ENCODE results near the gene PDE6B.
"Not testable (repeated sequence)": the region's sequence is repeated elsewhere in the genome, so short reads cannot be mapped to it uniquely, and the experiment has no call there.

Gene PDE6B

GRCh38 chr4:624705-625590, at the start of gene PDE6B:
Gene PDE6B (plus strand): TSS chr4:625573. CDS start chr4:625627, 54 bp downstream.
- no peak for DNase-seq

DNA sequence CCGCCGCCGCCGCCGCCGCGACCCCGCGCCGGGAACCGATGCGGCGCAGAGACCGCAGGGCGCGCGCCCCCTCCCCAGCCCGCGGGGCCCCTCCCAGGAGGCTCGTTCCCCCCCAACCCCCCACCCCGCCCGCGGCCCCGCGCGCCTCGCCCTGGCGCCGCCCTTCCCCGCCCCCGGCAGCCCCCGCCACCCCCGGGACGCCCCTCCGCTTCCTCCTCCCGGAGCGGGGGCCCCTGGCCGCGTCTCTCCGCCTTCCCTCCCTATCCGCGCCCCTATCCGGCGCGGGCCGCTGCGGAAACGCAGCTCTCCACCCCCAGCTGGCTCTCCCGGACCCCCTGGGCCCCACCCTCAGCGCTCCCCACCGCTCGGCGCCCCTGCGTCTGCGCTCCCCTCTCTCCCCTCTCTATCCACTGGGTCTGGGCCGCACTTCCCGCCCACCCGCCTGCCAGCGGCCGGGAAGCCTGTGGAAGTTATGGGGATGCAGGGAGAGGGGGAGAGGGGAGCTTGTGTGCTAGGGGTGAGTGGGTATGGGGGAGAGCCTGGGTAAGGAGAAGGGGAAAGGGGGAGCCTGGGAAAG, 49.0 kb upstream of the PDE6B start, which contains the start of gene TMEM271:
Gene TMEM271, minus strand, starts transcription at position 51 of the 577 bp plus-strand sequence. CDS start 233 bp downstream, outside the sequence.
- DNase-seq: no peak

DNA sequence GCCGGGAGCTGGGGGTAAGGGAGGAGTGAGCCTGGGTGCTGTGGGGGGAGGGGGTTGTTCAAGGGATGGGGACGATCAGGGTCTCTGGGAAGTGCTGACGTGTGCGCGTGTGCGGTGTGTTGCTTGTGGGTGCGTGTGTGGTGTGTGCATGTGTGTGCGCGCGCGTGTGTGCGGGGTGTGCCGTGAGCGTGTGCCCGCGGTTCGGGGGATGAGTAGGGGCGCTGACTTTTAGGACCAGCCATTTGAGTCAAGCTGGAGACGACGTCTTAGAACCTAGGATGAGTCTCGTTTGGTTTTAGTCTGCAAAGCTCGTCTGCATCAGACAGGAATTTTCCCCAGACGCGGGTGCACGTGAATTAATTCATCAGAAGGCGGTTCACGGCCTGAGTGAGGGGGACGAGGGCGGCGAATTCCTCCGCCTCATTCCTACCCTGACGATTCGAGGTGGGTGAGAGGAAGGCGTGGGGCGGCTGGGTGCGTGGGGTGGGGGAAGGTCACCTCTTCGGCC, 48.3 kb upstream of the PDE6B start:
- no peak for DNase-seq

DNA sequence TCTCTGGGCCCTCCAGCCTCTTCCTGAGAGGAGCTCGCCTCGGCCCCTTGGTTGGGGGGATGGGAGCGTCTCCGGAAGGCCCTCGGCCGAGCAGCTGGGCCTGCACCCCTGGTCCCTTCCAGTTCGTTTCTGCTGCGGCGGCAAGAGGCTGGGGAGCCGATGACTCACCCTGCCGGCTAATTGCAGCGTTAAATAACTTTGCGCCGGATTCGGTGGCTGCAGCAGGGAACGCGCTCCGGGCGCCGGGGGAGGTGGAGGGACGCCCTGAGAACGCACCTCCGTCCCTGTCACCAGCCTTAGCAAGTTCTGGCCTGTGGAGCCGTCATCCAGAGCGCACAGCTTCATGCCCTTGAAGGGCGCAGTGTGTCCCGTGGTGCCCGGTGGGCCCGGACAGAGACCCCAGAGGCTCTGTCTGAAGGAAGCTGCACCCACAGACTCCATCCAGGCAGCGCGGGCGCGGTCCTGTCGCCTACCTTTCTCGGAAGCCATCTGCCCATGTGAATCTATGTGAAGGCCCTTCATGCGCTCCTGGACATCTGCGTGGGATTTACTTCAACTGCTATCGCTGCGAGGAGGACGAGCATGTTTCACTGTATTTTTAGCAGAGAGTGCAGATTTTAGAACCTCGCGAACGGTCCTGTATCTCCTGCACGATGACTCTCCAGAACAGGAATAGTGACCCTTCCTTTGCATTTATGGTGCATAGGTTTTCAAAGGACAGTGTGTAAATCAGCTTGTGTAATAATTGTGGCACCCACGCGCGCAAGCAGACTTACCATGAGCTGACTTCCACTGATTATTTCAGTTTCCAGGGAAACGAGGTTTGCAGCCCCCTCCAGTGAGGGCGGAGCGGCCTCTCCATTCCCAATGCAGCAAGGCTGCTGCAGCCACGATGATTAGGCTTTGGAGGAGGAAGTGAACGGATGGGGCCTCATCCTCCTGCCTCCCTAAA, 47.6 kb upstream of the PDE6B start:
- no peak for DNase-seq

DNA sequence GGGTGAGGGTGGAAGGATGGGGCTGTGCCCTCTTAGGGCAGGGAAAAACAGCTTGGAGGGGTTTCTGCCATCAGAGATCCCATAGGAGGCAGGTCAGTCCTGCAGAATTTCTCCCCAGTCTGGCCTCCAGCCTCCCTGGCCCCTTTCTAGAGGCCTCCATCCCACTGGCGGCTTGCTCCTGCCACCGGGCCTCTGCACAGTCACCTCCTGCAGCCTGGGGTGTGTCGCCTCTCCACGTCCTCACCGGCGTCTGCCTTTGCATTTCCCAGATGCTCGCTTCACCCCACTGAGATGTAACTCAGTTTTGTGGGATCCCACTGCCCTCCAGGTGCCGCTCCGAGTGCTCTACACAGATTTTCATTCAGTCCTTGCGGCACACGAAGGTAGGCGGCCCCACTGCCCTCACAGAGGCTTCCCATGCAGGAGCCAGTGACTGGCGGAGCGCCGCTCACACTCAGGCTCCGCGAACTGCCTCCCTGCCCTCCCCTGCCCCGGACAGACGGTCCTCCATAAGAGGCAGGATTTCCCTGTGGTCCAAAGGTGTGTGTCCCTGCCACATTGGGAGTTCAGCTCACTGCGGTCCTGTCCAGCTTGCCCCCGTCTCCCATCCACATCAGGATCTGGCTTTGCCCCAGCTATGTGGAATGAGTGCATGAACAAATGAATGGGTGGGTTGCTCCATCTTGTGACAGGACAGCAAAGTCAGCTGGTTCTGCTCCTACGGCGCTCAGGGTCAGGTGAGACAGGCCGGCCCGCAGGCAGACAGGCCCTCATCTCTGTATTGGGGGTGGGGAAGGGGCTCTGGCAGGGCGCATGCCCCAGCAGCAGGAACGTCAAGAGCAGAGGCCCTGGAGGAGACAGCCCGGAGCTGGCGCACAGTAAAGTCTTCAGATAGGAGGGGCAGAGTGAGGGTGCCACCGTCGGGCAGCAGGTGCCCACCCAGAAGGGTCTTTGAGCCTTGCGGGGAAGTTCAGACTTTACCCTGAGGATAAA, 46.6 kb upstream of the PDE6B start:
- DNase-seq: no peak

DNA sequence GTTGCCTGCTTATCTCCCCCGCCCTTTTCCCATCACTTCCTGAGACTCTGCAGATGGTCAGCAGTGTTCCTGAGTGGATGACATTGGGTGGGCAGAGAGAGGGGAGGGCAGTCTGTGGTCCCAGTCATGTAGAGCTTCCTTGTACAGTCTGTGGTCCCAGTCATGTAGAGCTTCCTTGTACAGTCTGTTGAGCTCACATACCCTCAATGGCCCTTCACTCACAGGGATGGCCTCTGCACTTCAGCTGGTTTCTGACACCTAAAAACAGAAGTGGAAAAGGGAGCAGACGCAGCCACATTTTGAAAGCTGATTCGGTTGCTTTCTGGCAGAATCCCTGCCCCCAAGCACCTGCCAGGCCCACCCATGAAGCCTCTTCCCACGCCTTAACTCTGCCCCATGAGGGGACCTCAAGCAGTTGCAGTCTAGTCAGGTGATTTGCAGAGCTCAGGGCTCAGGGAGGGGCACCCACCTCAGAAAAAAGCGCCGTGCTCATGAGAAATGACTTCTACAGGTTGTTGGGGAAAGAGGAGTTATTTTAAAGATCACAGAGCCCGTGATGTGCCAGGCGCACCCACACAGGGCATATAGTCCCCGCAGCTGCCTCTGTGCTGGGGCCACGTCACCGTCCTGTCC, 45.7 kb upstream of the PDE6B start:
- no peak for DNase-seq

- DNase-seq: no peak
These were observed 44.2 kb upstream of the PDE6B start for GRCh38 chr4:581181-581580.

- DNase-seq: no peak
These were observed 43.5 kb upstream of the PDE6B start for GRCh38 chr4:581753-582361.

GRCh38 chr4:583820-584219, 41.6 kb upstream of the PDE6B start:
- DNase-seq: no peak

GRCh38 chr4:587671-588350, 37.6 kb upstream of the PDE6B start:
- DNase-seq: no peak

DNA sequence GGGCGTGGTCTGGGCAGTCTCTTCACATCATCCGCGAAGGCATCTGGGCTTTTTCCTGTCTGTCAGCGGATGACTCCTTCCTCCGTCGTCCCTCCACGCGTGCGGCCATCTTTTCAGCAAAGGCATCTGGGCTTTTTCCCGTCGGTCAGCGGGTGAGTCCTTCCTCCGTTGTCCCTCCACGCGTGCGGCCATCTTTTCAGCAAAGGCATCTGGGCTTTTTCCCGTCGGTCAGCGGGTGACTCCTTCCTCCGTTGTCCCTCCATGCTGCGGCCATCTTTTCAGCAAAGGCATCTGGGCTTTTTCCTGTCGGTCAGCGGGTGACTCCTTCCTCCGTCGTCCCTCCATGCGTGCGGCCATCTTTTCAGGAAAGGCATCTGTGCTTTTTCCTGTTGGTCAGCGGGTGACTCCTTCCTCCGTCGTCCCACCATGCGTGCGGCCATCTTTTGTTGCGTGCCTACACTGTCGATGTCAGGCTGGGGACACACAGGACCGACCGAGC, 37.0 kb upstream of the PDE6B start:
- DNase-seq: no peak

- no peak for DNase-seq
These were observed 36.0 kb upstream of the PDE6B start for GRCh38 chr4:589219-589963.

GRCh38 chr4:590313-590841, 35.0 kb upstream of the PDE6B start:
- no peak for DNase-seq

DNA sequence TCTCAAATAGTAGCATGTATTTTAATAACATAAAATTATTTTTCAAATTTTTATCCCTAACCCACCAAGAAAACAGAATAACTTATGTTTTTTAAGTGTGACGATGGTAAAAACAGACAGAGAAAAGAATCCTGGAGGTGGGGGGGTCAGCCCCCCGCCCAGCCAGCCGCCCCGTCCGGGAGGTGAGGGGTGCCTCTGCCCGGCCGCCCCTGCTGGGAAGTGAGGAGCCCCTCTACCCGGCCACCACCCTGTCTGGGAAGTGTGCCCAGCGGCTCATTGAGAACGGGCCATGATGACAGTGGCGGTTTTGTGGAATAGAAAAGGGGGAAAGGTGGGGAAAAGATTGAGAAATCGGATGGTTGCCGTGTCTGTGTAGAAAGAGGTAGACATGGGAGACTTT, 33.2 kb upstream of the PDE6B start:
- not testable (repeated sequence) for DNase-seq

DNA sequence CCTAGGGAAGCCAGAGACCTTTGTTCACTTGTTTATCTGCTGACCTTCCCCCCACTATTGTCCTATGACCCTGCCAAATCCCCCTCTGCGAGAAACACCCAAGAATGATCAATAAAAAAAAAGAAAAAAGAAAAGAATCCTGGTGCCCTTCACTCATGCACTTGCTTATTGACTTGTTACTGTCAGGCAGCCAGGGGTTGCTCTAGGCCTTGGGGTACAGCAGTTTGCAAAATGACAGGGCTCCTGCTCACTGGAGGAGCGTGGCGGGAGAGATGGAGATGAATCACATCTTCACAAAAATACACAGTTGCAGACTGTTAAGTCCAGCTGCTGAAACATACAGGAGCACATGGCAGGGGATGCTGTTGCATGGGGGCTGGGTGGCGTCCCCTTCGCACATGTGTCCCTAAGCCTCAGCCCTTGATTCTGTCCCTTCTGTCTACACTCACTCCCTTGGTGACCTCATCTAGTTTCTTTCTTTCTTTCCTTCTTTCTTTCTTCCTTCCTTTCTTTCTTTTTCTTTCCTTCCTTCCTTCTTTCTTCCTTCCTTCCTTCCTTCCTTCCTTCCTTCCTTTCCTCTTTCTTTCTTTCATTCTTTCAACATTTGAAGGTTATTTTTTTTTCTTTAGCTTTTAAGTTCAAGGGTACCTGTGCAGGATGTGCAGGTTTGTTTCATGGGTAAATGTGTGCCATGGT, 32.4 kb upstream of the PDE6B start:
- no peak for DNase-seq

- no peak for DNase-seq
These were observed 26.4 kb upstream of the PDE6B start for GRCh38 chr4:598925-599324.

DNA sequence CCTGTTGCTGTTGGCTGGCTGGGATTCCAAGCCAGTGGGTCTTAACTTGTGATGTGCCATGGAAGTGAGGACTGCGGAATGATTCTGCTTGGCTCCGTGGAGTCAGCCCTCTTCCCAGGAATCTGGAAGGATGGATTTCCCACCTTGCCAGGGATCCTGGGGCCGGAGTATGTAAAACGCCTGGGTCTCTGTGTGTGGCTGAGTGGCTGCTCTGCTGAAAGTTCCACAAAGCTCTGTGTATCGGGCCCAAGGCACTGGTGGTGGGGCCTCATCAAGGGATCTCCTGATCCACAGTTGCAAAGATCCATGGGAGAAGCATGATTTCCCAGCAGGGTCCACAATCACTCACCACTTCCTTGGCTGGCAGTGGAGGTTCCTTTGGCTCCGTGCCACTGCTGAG, 25.2 kb upstream of the PDE6B start:
- DNase-seq: no peak

- no peak for DNase-seq
These were observed 24.4 kb upstream of the PDE6B start for GRCh38 chr4:600850-601515.

All from activated CD4-positive, CD25-positive, alpha-beta regulatory T cell treated with anti-CD3 and anti-CD28 coated beads, Interleukin-2, amount 50 U/mL, for 72 hours (primary cell).